ENCODE results near the gene DNAH17.

DNAH17 gene

GRCh38 chr17:78488867-78489634, 88.1 kb downstream of the DNAH17 start:
- H3K4me1 ChIP-seq (ENCODE audit: insufficient read depth, low read length) = peaks cover 3% of the 10 kb centered on the region; the same call in 1 of the 2 replicates

GRCh38 chr17:78488156-78488555, 89.0 kb downstream of the DNAH17 start:
- H3K9me3 ChIP-seq (ENCODE audit: control insufficient read depth, insufficient read depth, low read length) = no peaks in the 10 kb centered on the region
- H3K36me3 ChIP-seq (ENCODE audit: insufficient read depth, low read length) = no peaks in the 10 kb centered on the region
- H3K9ac ChIP-seq (ENCODE audit: low read depth, low read length) = no peak overlapping the region
- peaks cover 4% of the 10 kb centered on the region; the same call in 1 of the 2 replicates for H3K4me1 ChIP-seq (ENCODE audit: insufficient read depth, low read length)

More at GRCh38 chr17:78488867-78489634, 88.1 kb downstream of the DNAH17 start:
- no peaks in the 10 kb centered on the region for H3K36me3 ChIP-seq (ENCODE audit: insufficient read depth, low read length)
- H3K9ac ChIP-seq (ENCODE audit: low read depth, low read length) = no peak overlapping the region
- H3K9me3 ChIP-seq (ENCODE audit: control insufficient read depth, insufficient read depth, low read length) = no peaks in the 10 kb centered on the region

- H3K36me3 ChIP-seq (ENCODE audit: insufficient read depth, low read length) = no peaks in the 10 kb centered on the region
- H3K4me1 ChIP-seq (ENCODE audit: insufficient read depth, low read length) = peaks cover 4% of the 10 kb centered on the region; the same call in 1 of the 2 replicates
- no peak overlapping the region for H3K9ac ChIP-seq (ENCODE audit: low read depth, low read length)
- no peaks in the 10 kb centered on the region for H3K9me3 ChIP-seq (ENCODE audit: control insufficient read depth, insufficient read depth, low read length)
Observed at GRCh38 chr17:78486946-78487680, 90.1 kb downstream of the DNAH17 start.

GRCh38 chr17:78486228-78486802, 90.9 kb downstream of the DNAH17 start:
- H3K36me3 ChIP-seq (ENCODE audit: insufficient read depth, low read length) = no peaks in the 10 kb centered on the region
- H3K4me1 ChIP-seq (ENCODE audit: insufficient read depth, low read length) = peaks cover 4% of the 10 kb centered on the region; the same call in 1 of the 2 replicates
- no peaks in the 10 kb centered on the region for H3K9me3 ChIP-seq (ENCODE audit: control insufficient read depth, insufficient read depth, low read length)
- H3K9ac ChIP-seq (ENCODE audit: low read depth, low read length) = no peak overlapping the region

GRCh38 chr17:78485290-78486168, 91.7 kb downstream of the DNAH17 start:
- H3K4me1 ChIP-seq (ENCODE audit: insufficient read depth, low read length) = peaks cover 4% of the 10 kb centered on the region; the same call in 1 of the 2 replicates
- no peaks in the 10 kb centered on the region for H3K9me3 ChIP-seq (ENCODE audit: control insufficient read depth, insufficient read depth, low read length)
- no peaks in the 10 kb centered on the region for H3K36me3 ChIP-seq (ENCODE audit: insufficient read depth, low read length)
- peak overlapping the region; percentile 64; the same call in 1 of the 2 replicates for H3K9ac ChIP-seq (ENCODE audit: low read depth, low read length)

GRCh38 chr17:78484271-78485246, 92.6 kb downstream of the DNAH17 start:
- Histone ChIP-seq H3K36me3 (ENCODE audit: insufficient read depth, low read length) (no peaks in the 10 kb centered on the region), H3K9ac (ENCODE audit: low read depth, low read length) (peak overlapping the region; percentile 64), H3K4me1 (ENCODE audit: insufficient read depth, low read length) (peaks cover 4% of the 10 kb centered on the region; the same call in 1 of the 2 replicates), H3K9me3 (ENCODE audit: control insufficient read depth, insufficient read depth, low read length) (no peaks in the 10 kb centered on the region)

GRCh38 chr17:78479369-78479768, 97.8 kb downstream of the DNAH17 start:
- no peaks in the 10 kb centered on the region for H3K36me3 ChIP-seq (ENCODE audit: insufficient read depth, low read length)

GRCh38 chr17:78478757-78479297, 98.4 kb downstream of the DNAH17 start:
- H3K36me3 ChIP-seq (ENCODE audit: insufficient read depth, low read length) = no peaks in the 10 kb centered on the region
- no peak overlapping the region for H3K9ac ChIP-seq (ENCODE audit: low read depth, low read length)
- no peaks in the 10 kb centered on the region for H3K4me1 ChIP-seq (ENCODE audit: insufficient read depth, low read length)
- no peaks in the 10 kb centered on the region for H3K9me3 ChIP-seq (ENCODE audit: control insufficient read depth, insufficient read depth, low read length)

More at GRCh38 chr17:78479369-78479768, 97.8 kb downstream of the DNAH17 start:
- Histone ChIP-seq H3K9ac (ENCODE audit: low read depth, low read length) (no peak overlapping the region), H3K4me1 (ENCODE audit: insufficient read depth, low read length) (peaks cover 4% of the 10 kb centered on the region; the same call in 1 of the 2 replicates), H3K9me3 (ENCODE audit: control insufficient read depth, insufficient read depth, low read length) (no peaks in the 10 kb centered on the region)

GRCh38 chr17:78477913-78478756, 99.1 kb downstream of the DNAH17 start:
- Histone ChIP-seq H3K9ac (ENCODE audit: low read depth, low read length) (no peak overlapping the region), H3K36me3 (ENCODE audit: insufficient read depth, low read length) (no peaks in the 10 kb centered on the region), H3K4me1 (ENCODE audit: insufficient read depth, low read length) (no peaks in the 10 kb centered on the region), H3K9me3 (ENCODE audit: control insufficient read depth, insufficient read depth, low read length) (no peaks in the 10 kb centered on the region)

- H3K36me3 ChIP-seq (ENCODE audit: insufficient read depth, low read length) = no peaks in the 10 kb centered on the region
- H3K9ac ChIP-seq (ENCODE audit: low read depth, low read length) = no peak overlapping the region
- H3K9me3 ChIP-seq (ENCODE audit: control insufficient read depth, insufficient read depth, low read length) = no peaks in the 10 kb centered on the region
- no peaks in the 10 kb centered on the region for H3K4me1 ChIP-seq (ENCODE audit: insufficient read depth, low read length)
Observed at GRCh38 chr17:78476973-78477372, 100.2 kb downstream of the DNAH17 start.

GRCh38 chr17:78476149-78476548, 101.0 kb downstream of the DNAH17 start:
- Histone ChIP-seq H3K9ac (ENCODE audit: low read depth, low read length) (no peak overlapping the region), H3K4me1 (ENCODE audit: insufficient read depth, low read length) (no peaks in the 10 kb centered on the region), H3K9me3 (ENCODE audit: control insufficient read depth, insufficient read depth, low read length) (no peaks in the 10 kb centered on the region), H3K36me3 (ENCODE audit: insufficient read depth, low read length) (no peaks in the 10 kb centered on the region)

GRCh38 chr17:78475211-78475610, 102.0 kb downstream of the DNAH17 start:
- no peaks in the 10 kb centered on the region for H3K36me3 ChIP-seq (ENCODE audit: insufficient read depth, low read length)
- no peaks in the 10 kb centered on the region for H3K4me1 ChIP-seq (ENCODE audit: insufficient read depth, low read length)
- H3K9ac ChIP-seq (ENCODE audit: low read depth, low read length) = no peak overlapping the region
- no peaks in the 10 kb centered on the region for H3K9me3 ChIP-seq (ENCODE audit: control insufficient read depth, insufficient read depth, low read length)

Measured in ES-I3 (cell line).